ENCODE measurements around the gene DNAAF3. TPM values are rescaled to one million over a fixed set of nuclear protein-coding genes. Genes with fewer than 3 reads are reported as not detected.

DNAAF3 gene
- polyA plus RNA-seq (8.5 to 14.3 TPM (median 12.9 TPM) in 3 replicates), polyA minus RNA-seq (5.5 to 13.0 TPM (median 6.0 TPM) in 3 replicates)
- 0.61 TPM for polyA plus RNA-seq (2011; ENCODE audit: low read depth)
- 9.8 and 12.0 TPM in 2 replicates for polyA plus RNA-seq (2011; cell fraction: cytosol; rRNA removed)
- polyA plus RNA-seq (2011; cell fraction: nucleus; rRNA removed), result 7.5 and 9.1 TPM in 2 replicates
- 3.6 and 11.3 TPM in 2 replicates for polyA plus RNA-seq (2012; ENCODE audit: low replicate concordance)
- 7.5 TPM for polyA minus RNA-seq (2011; cell fraction: cytosol; rRNA and poly(A)+ RNA removed)
- 1.1 and 2.0 TPM in 2 replicates for polyA minus RNA-seq (2011; cell fraction: nucleus; rRNA and poly(A)+ RNA removed)

GRCh38 chr19:55166530-55167268 is at the start of gene DNAAF3:
TSS of gene DNAAF3 (minus strand) at chr19:55166613. CDS start at chr19:55166413, 200 bp downstream.
- H2AFZ ChIP-seq (ENCODE audit: control insufficient read depth, low read length), result peak within 1 kb of the TSS; percentile 92
- peak within 1 kb of the TSS; percentile 76 for H3K9ac ChIP-seq (ENCODE audit: control insufficient read depth, extremely low read depth, insufficient read depth, low read length)
- peak; percentile 77 for FAIRE-seq
- H3K27me3 ChIP-seq (ENCODE audit: control insufficient read depth, extremely low read depth, insufficient read depth, low read length), result no peaks in the 10 kb centered on the region
- peak within 1 kb of the TSS; percentile 73 to 79 (median 76) for H3K4me3 ChIP-seq (ENCODE audit: control insufficient read depth in 2 of 3, extremely low read depth in 1 of 3, insufficient read depth in 2 of 3, low read depth in 1 of 3, low read length in 3 of 3)
- peak; percentile 93 for DNase-seq (ENCODE audit: low read depth, low spot score)
- dilution Hi-C loops (cut with MboI; ENCODE audit: extremely low pct_ligation_motif_present, low sequenced_read_pairs), result no loop called here
- H3K27ac ChIP-seq (ENCODE audit: control insufficient read depth, insufficient read depth, low read length), result peak within 1 kb of the TSS; percentile 91
- H4K20me1 ChIP-seq (ENCODE audit: control insufficient read depth, extremely low read depth, insufficient read depth, low read length), result no peaks in the 10 kb centered on the region
- no peaks in the 10 kb centered on the region for H3K9me1 ChIP-seq (ENCODE audit: control insufficient read depth, extremely low read depth, insufficient read depth, low read length)
- no peaks in the 10 kb centered on the region for H3K79me2 ChIP-seq (ENCODE audit: control insufficient read depth, insufficient read depth, low read length)
- no peak for TF ChIP-seq EZH2 (IDR thresholded peaks at IDR 0.05; ENCODE audit: low read length)
- TF ChIP-seq CTCF (optimal IDR thresholded peaks at IDR 0.05 in 1 of 3, IDR thresholded peaks at IDR 0.05 in 1 of 3, conservative IDR thresholded peaks at IDR 0.05 in 1 of 3; ENCODE audit: extremely low read depth in 1 of 3, insufficient read depth in 2 of 3, low read length in 3 of 3), result no peak
- no peaks in the 10 kb centered on the region for H3K9me3 ChIP-seq (ENCODE audit: control insufficient read depth, low read depth, low read length)
- H3K4me2 ChIP-seq (ENCODE audit: control insufficient read depth, extremely low read depth, insufficient read depth, low read depth, low read length), result peak within 1 kb of the TSS; percentile 93
- peaks cover 10% of the 10 kb centered on the region for H3K4me1 ChIP-seq (ENCODE audit: control insufficient read depth, extremely low read depth, insufficient read depth, low read length)
- H3K36me3 ChIP-seq (ENCODE audit: control insufficient read depth in 2 of 2, extremely low read depth in 1 of 2, insufficient read depth in 2 of 2, low read length in 2 of 2), result no peaks in the 10 kb centered on the region

GRCh38 chr19:55213547-55213946 is 47.1 kb upstream of the DNAAF3 start:
- no peaks in the 10 kb centered on the region for H3K27me3 ChIP-seq (ENCODE audit: control insufficient read depth, extremely low read depth, insufficient read depth, low read length)
- no peaks in the 10 kb centered on the region for H3K79me2 ChIP-seq (ENCODE audit: control insufficient read depth, insufficient read depth, low read length)
- peaks cover 7% of the 10 kb centered on the region for H3K9me1 ChIP-seq (ENCODE audit: control insufficient read depth, extremely low read depth, insufficient read depth, low read length)
- no peak overlapping the region for H3K9ac ChIP-seq (ENCODE audit: control insufficient read depth, extremely low read depth, insufficient read depth, low read length)
- dilution Hi-C loops (cut with MboI; ENCODE audit: extremely low pct_ligation_motif_present, low sequenced_read_pairs), result no loop called here
- no peak overlapping the region for H3K4me3 ChIP-seq (ENCODE audit: control insufficient read depth in 2 of 3, extremely low read depth in 1 of 3, insufficient read depth in 2 of 3, low read depth in 1 of 3, low read length in 3 of 3)
- H3K27ac ChIP-seq (ENCODE audit: control insufficient read depth, insufficient read depth, low read length), result no peak overlapping the region
- no peak for FAIRE-seq
- H4K20me1 ChIP-seq (ENCODE audit: control insufficient read depth, extremely low read depth, insufficient read depth, low read length), result peaks cover 3% of the 10 kb centered on the region
- no peaks in the 10 kb centered on the region for H3K36me3 ChIP-seq (ENCODE audit: control insufficient read depth in 2 of 2, extremely low read depth in 1 of 2, insufficient read depth in 2 of 2, low read length in 2 of 2)
- no peak overlapping the region for H2AFZ ChIP-seq (ENCODE audit: control insufficient read depth, low read length)
- H3K9me3 ChIP-seq (ENCODE audit: control insufficient read depth, low read depth, low read length), result no peaks in the 10 kb centered on the region
- no peak for DNase-seq (ENCODE audit: low read depth, low spot score)
- H3K4me1 ChIP-seq (ENCODE audit: control insufficient read depth, extremely low read depth, insufficient read depth, low read length), result peaks cover 22% of the 10 kb centered on the region
- TF ChIP-seq EZH2 (IDR thresholded peaks at IDR 0.05; ENCODE audit: low read length) (no peak), CTCF (optimal IDR thresholded peaks at IDR 0.05 in 1 of 3, IDR thresholded peaks at IDR 0.05 in 1 of 3, conservative IDR thresholded peaks at IDR 0.05 in 1 of 3; ENCODE audit: extremely low read depth in 1 of 3, insufficient read depth in 2 of 3, low read length in 3 of 3) (no peak)
- no peak overlapping the region for H3K4me2 ChIP-seq (ENCODE audit: control insufficient read depth, extremely low read depth, insufficient read depth, low read depth, low read length)
